ENCODE results near the gene B4GALNT4.

GRCh38 chr11:393219-394033 lies 24.1 kb downstream of the B4GALNT4 start:
- no peak for TF ChIP-seq CTCF (IDR thresholded peaks at IDR 0.05)
- no peak for TF ChIP-seq EZH2phosphoT487 (IDR thresholded peaks at IDR 0.05)

All from neural progenitor cell (in vitro differentiated cells).